PFSK-1 (cell line): ENCODE results near the gene GASK1B.

Source experiments
- FOXP2 ChIP-seq: optimal IDR thresholded peaks from 2 replicates; pipeline ENCODE3; 2011; ENCODE audit warnings: borderline replicate concordance, control low read depth, inconsistent platforms; ENCODE audit not compliant: insufficient read depth; ENCODE audit errors: extremely low read length, extremely low read depth
- POLR2AphosphoS5 ChIP-seq: IDR thresholded peaks from 2 replicates; pipeline ENCODE4 v1.6.1; 2012; ENCODE audit warnings: low read depth, mild to moderate bottlenecking, control low read depth, low read length, moderate library complexity
- SIN3A ChIP-seq: IDR thresholded peaks from 2 replicates; pipeline ENCODE4 v1.6.1; 2012; ENCODE audit warnings: mild to moderate bottlenecking, low read length, moderate library complexity, borderline replicate concordance; ENCODE audit not compliant: insufficient read depth
- TAF1 ChIP-seq: IDR thresholded peaks from 2 replicates; pipeline ENCODE4 v1.6.1; 2012; ENCODE audit warnings: low read length, control low read depth, borderline replicate concordance; ENCODE audit not compliant: insufficient read depth
- TF ChIP-seq, protein P1 (sequence below), 2 experiments: IDR thresholded peaks; 2 replicates each; pipeline versions ENCODE4 v1.6.1 to v1.8.0; 2011 to 2012; ENCODE audit warnings: low read depth in 2 of 2, low read length in 2 of 2, control low read depth in 1 of 2, inconsistent platforms in 1 of 2, mild to moderate bottlenecking in 1 of 2, moderate library complexity in 1 of 2; ENCODE audit not compliant: insufficient read depth in 1 of 2

GASK1B gene

DNA sequence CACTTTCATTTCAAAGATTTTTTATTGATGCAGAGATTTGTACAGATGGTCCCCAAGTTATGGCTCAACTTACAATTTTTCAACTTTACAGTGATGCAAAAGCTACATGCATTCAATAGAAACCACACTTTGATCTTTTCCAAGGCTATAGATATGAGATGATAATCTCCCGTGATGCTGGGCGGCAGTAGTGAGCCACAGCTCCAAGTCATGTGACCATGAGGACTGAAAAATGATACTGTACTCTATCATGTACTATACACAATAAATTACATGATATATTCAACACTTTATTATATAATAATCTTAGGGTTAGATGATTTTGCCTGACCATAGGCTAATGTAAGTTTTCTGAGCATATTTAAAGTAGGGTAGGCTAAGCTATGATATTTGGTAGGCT lies 14.0 kb upstream of the GASK1B start:
- TF ChIP-seq, protein P1, sequence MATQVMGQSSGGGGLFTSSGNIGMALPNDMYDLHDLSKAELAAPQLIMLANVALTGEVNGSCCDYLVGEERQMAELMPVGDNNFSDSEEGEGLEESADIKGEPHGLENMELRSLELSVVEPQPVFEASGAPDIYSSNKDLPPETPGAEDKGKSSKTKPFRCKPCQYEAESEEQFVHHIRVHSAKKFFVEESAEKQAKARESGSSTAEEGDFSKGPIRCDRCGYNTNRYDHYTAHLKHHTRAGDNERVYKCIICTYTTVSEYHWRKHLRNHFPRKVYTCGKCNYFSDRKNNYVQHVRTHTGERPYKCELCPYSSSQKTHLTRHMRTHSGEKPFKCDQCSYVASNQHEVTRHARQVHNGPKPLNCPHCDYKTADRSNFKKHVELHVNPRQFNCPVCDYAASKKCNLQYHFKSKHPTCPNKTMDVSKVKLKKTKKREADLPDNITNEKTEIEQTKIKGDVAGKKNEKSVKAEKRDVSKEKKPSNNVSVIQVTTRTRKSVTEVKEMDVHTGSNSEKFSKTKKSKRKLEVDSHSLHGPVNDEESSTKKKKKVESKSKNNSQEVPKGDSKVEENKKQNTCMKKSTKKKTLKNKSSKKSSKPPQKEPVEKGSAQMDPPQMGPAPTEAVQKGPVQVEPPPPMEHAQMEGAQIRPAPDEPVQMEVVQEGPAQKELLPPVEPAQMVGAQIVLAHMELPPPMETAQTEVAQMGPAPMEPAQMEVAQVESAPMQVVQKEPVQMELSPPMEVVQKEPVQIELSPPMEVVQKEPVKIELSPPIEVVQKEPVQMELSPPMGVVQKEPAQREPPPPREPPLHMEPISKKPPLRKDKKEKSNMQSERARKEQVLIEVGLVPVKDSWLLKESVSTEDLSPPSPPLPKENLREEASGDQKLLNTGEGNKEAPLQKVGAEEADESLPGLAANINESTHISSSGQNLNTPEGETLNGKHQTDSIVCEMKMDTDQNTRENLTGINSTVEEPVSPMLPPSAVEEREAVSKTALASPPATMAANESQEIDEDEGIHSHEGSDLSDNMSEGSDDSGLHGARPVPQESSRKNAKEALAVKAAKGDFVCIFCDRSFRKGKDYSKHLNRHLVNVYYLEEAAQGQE (IDR thresholded peaks at IDR 0.05; ENCODE audit: insufficient read depth in 1 of 2, low read depth in 2 of 2, low read length in 2 of 2): no peak
- TF ChIP-seq POLR2AphosphoS5: no peak
- no peak for TF ChIP-seq SIN3A
- no peak for TF ChIP-seq FOXP2
- TF ChIP-seq TAF1: no peak

DNA sequence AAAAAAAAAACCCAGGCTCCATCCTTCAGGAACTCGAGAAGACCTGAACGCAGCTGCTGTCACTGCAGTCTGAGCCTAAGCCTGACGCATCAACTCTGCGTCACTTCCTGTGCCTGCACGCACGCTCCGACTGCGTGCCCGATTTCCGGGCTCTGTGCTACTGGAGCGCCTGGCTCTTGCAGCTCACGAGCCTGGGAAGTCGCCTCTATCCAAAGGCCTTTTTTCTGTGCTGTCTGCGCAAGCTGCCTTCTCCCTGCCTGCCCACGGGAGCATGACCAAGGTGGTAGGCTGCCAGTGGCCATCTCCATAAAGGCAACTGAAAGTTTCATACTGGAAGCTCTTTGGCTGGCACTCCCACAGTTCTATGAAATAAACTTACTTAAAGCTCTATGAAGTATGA lies 9.9 kb upstream of the GASK1B start:
- TF ChIP-seq SIN3A (no peak), FOXP2 (peak; percentile 77), POLR2AphosphoS5 (no peak), TAF1 (no peak)
- TF ChIP-seq, protein P1 (IDR thresholded peaks at IDR 0.05; ENCODE audit: insufficient read depth in 1 of 2, low read depth in 2 of 2, low read length in 2 of 2): no peak

GRCh38 chr4:158181906-158182305 lies 9.1 kb upstream of the GASK1B start:
- TF ChIP-seq SIN3A: no peak
- TF ChIP-seq, protein P1 (IDR thresholded peaks at IDR 0.05; ENCODE audit: insufficient read depth in 1 of 2, low read depth in 2 of 2, low read length in 2 of 2): no peak
- no peak for TF ChIP-seq POLR2AphosphoS5
- no peak for TF ChIP-seq FOXP2
- no peak for TF ChIP-seq TAF1

DNA sequence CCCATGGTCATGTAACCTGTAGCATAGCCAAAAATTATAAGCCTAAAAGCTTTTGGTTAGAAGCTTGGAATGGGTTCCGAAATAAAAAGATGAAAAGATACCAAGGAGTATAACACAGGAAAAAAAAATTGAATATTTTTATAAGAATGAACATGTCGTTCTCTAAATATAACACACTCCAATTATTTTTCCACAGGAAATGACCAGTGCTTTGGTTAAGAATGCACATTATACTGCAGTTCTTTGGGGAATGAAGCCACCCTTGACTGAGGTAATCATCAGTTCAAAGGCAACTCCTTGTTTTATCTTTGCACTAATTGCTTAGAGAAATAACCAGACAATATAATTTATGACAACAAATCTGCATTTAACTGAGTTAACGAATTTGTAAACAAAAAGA lies 6.6 kb upstream of the GASK1B start:
- no peak for TF ChIP-seq SIN3A
- no peak for TF ChIP-seq FOXP2
- TF ChIP-seq TAF1: no peak
- TF ChIP-seq POLR2AphosphoS5: no peak
- TF ChIP-seq, protein P1 (IDR thresholded peaks at IDR 0.05; ENCODE audit: insufficient read depth in 1 of 2, low read depth in 2 of 2, low read length in 2 of 2): no peak

- TF ChIP-seq POLR2AphosphoS5 (no peak), TAF1 (no peak)
- TF ChIP-seq, protein P1 (IDR thresholded peaks at IDR 0.05; ENCODE audit: insufficient read depth in 1 of 2, low read depth in 2 of 2, low read length in 2 of 2): no peak
Measured at GRCh38 chr4:158176776-158177175, 4.0 kb upstream of the GASK1B start.
